Panc1 (cell line): ENCODE measurements around the gene MED17. TPM values are rescaled to one million over a fixed set of nuclear protein-coding genes. Genes with fewer than 3 reads are reported as not detected.
A peak's percentile ranks its signal among the peaks of the same experiment; 100 is the strongest.

ENCODE experiments used
- ATAC-seq: fragments of 200-7000 bp; cut with Tn5 transposase; 2 replicates; pipeline ENCODE4 v1.9.1; 2020; ENCODE audit warnings: mild to moderate bottlenecking, moderate library complexity
- BruUV-seq: library from RNA; stranded (reverse); fragments of 400-500 nt; replicated peaks from 2 replicates; lab custom pipeline; 2021; lab: Mats Ljungman, UMichigan
- CTCF ChIA-PET: fragments of 300-600 bp; sonication (Branson Sonifier 250); formaldehyde crosslinking; loops from one replicate; lab custom pipeline; 2022; ENCODE audit warnings: antibody characterized with exemption; lab: Charles Lee
- POLR2A ChIA-PET: fragments of 300-600 bp; sonication (Branson Sonifier 250); formaldehyde crosslinking; loops from one replicate; lab custom pipeline; 2022; ENCODE audit warnings: antibody characterized with exemption; lab: Charles Lee
- DNase-seq: peaks from one replicate; pipeline ENCODE4 v3.0.0-alpha.2; 2010; ENCODE audit warnings: low read depth, low spot score
- H3K27ac ChIP-seq: 2 replicates; pipeline ENCODE4 v1.5.1; 2011; ENCODE audit warnings: mild to moderate bottlenecking, low read length, inconsistent platforms
- H3K27me3 ChIP-seq: fragments of 200-500 bp; sonication (Bioruptor generic); 2 replicates; pipeline ENCODE4 v1.6.0; 2014; ENCODE audit warnings: low read length, inconsistent platforms; ENCODE audit not compliant: control insufficient read depth, insufficient read depth
- H3K36me3 ChIP-seq: fragments of 200-500 bp; sonication (Bioruptor generic); 2 replicates; pipeline ENCODE4 v1.5.1; 2014; ENCODE audit warnings: inconsistent platforms, mild to moderate bottlenecking, low read length, moderate library complexity; ENCODE audit not compliant: control insufficient read depth, insufficient read depth
- H3K4me1 ChIP-seq: 2 replicates; pipeline ENCODE4 v1.5.1; 2011; ENCODE audit warnings: inconsistent platforms, mild to moderate bottlenecking, low read length, moderate library complexity; ENCODE audit not compliant: control insufficient read depth, insufficient read depth
- H3K4me3 ChIP-seq, 2 experiments: 2 replicates each; pipeline ENCODE4 v1.5.1; 2011 to 2012; ENCODE audit warnings: low read depth in 2 of 2, low read length in 2 of 2, mild to moderate bottlenecking in 2 of 2, inconsistent platforms in 1 of 2, moderate library complexity in 1 of 2
- H3K9me3 ChIP-seq: fragments of 200-500 bp; sonication (Bioruptor generic); 2 replicates; pipeline ENCODE4 v1.5.1; 2014; ENCODE audit warnings: low read depth, mild to moderate bottlenecking, inconsistent platforms, low read length, moderate library complexity; ENCODE audit not compliant: control insufficient read depth, insufficient read depth
- CTCF ChIP-seq: fragments of 450-650 bp; IDR thresholded peaks from 2 replicates; pipeline ENCODE4 v1.5.1; 2017; ENCODE audit warnings: mild to moderate bottlenecking
- POLR2AphosphoS5 ChIP-seq: IDR thresholded peaks from 2 replicates; pipeline ENCODE4 v1.6.1; 2012; ENCODE audit warnings: mild to moderate bottlenecking, low read depth, low read length, moderate library complexity
- REST ChIP-seq, 2 experiments: IDR thresholded peaks; 2 replicates each; pipeline ENCODE4 v1.6.1; 2011 to 2012; ENCODE audit warnings: low read depth in 2 of 2, control low read depth in 1 of 2, low read length in 1 of 2, mild to moderate bottlenecking in 1 of 2, moderate library complexity in 1 of 2; ENCODE audit not compliant: insufficient read depth in 1 of 2
- SIN3A ChIP-seq: IDR thresholded peaks from 2 replicates; pipeline ENCODE4 v1.6.1; 2012; ENCODE audit warnings: low read depth, mild to moderate bottlenecking, low read length, moderate library complexity, borderline replicate concordance; ENCODE audit not compliant: insufficient read depth
- TCF7L2 ChIP-seq: IDR thresholded peaks from 2 replicates; pipeline ENCODE4 v1.6.1; 2011; ENCODE audit warnings: mild to moderate bottlenecking, low read depth, low read length, inconsistent platforms
- in situ Hi-C: cut with HindIII; loops from 2 replicates; pipeline ENCODE4 v1.10.0; 2016; ENCODE audit warnings: low sequenced_read_pairs, low pct_unique_long_range_greater_than_20kb
- intact Hi-C: fragments of 100-400 bp; cut with micrococcal nuclease; formaldehyde crosslinking; loops from one replicate; pipeline ENCODE4 v1.10.0; 2022; ENCODE audit not compliant: unreplicated experiment
- total RNA-seq: library from RNA; stranded (reverse); gene quantifications from one replicate; pipeline ENCODE4 v1.2.1, GENCODE V29; 2021; ENCODE audit not compliant: unreplicated experiment

MED17 gene
- total RNA-seq, 1 experiment from 2014 or later: 52.4 TPM

- Histone ChIP-seq H3K9me3 (no peaks in the 10 kb centered on the region), H3K4me1 (peaks cover 36% of the 10 kb centered on the region), H3K27me3 (no peaks in the 10 kb centered on the region), H3K36me3 (peaks cover 36% of the 10 kb centered on the region), H3K4me3 (peak overlapping the region; percentile 72 to 84), H3K27ac (peak overlapping the region; percentile 97)
- ATAC-seq (peak; percentile 50), DNase-seq (no peak)
- CTCF ChIA-PET: interaction anchor here (1.7 kb wide), 1 partner anchor 42 kb away, joined by 6 read pairs; the partner anchor contains the start of gene MED17
- in situ Hi-C loops: no loop called here
- POLR2A ChIA-PET: interaction anchor here (0.6 to 2.2 kb wide), 5 partner anchors 13 to 447 kb away, joined by 3 to 19 read pairs (median 4); partner anchors contain the start of gene MED17
- no peak for TF ChIP-seq CTCF
- TF ChIP-seq POLR2AphosphoS5: no peak
- TF ChIP-seq REST (IDR thresholded peaks at IDR 0.05; ENCODE audit: insufficient read depth in 1 of 2, low read depth in 2 of 2, low read length in 1 of 2): no peak
- TF ChIP-seq TCF7L2: no peak
- TF ChIP-seq SIN3A: no peak
- TSS peak; percentile 96 for BruUV-seq
- intact Hi-C loops: no loop called here
Observed at GRCh38 chr11:93741882-93742226, 42.2 kb upstream of the MED17 start.

- CTCF ChIA-PET: no interaction called here
- DNase-seq (no peak), ATAC-seq (peak; percentile 63)
- Histone ChIP-seq H3K4me1 (peaks cover 22% of the 10 kb centered on the region), H3K9me3 (no peaks in the 10 kb centered on the region), H3K27me3 (no peaks in the 10 kb centered on the region), H3K4me3 (peak overlapping the region; percentile 72 to 84), H3K27ac (peak overlapping the region; percentile 97), H3K36me3 (peaks cover 22% of the 10 kb centered on the region)
- no peak for TF ChIP-seq CTCF
- peak; percentile 28; the same call in 1 of the 2 replicates for TF ChIP-seq POLR2AphosphoS5
- TF ChIP-seq SIN3A: no peak
- TF ChIP-seq REST (IDR thresholded peaks at IDR 0.05; ENCODE audit: insufficient read depth in 1 of 2, low read depth in 2 of 2, low read length in 1 of 2): no peak
- no peak for TF ChIP-seq TCF7L2
- BruUV-seq: no TSS peak
- intact Hi-C loops (no loop called here), in situ Hi-C loops (no loop called here)
- POLR2A ChIA-PET: no interaction called here
Observed at GRCh38 chr11:93743291-93743690, 40.8 kb upstream of the MED17 start.
